HepG2 (cell line): ENCODE data around the gene TM4SF5. TPM values are rescaled to one million over a fixed set of nuclear protein-coding genes. Genes with fewer than 3 reads are reported as not detected.

ENCODE experiments used
- AFF4 ChIP-seq: sonication (generic); formaldehyde crosslinking; IDR thresholded peaks from 2 replicates; pipeline ENCODE4 v1.4.0; 2020; ENCODE audit warnings: missing genetic modification reagents
- AGO2 ChIP-seq: fragments of 200-400 bp; formaldehyde crosslinking; optimal IDR thresholded peaks from 2 replicates; pipeline ENCODE3; 2017; ENCODE audit warnings: mild to moderate bottlenecking, low read depth, low read length, moderate library complexity
- BHLHE40 ChIP-seq: IDR thresholded peaks from 2 replicates; pipeline ENCODE4 v1.6.1; 2011; ENCODE audit warnings: low read length, improper control_type of control experiment
- CEBPG ChIP-seq: IDR thresholded peaks from 2 replicates; pipeline ENCODE4 v1.6.1; 2016
- HNF1A ChIP-seq, 2 experiments: sonication (generic) in 1 of 2; formaldehyde crosslinking in 1 of 2; IDR thresholded peaks; 2 replicates each; pipeline versions ENCODE4 v1.4.0 to v1.6.1; 2016 to 2020; ENCODE audit warnings: borderline replicate concordance in 1 of 2, low read depth in 1 of 2, mild to moderate bottlenecking in 1 of 2, missing genetic modification reagents in 1 of 2
- HOXD1 ChIP-seq: sonication (generic); formaldehyde crosslinking; IDR thresholded peaks from 2 replicates; pipeline ENCODE4 v1.5.0; 2020; ENCODE audit warnings: missing genetic modification reagents
- KAT2B ChIP-seq: fragments of 150-350 bp; IDR thresholded peaks from 2 replicates; pipeline ENCODE4 v1.6.1; 2014; ENCODE audit warnings: low read depth, low read length, borderline replicate concordance
- KDM5A ChIP-seq: fragments of 200-600 bp; sonication (generic); IDR thresholded peaks from 2 replicates; pipeline ENCODE4 v1.7.0; 2018; ENCODE audit warnings: antibody characterized with exemption, mild to moderate bottlenecking, low read length, borderline replicate concordance
- MAFG ChIP-seq: sonication (generic); formaldehyde crosslinking; IDR thresholded peaks from 2 replicates; pipeline ENCODE4 v1.5.1; 2020; ENCODE audit warnings: mild to moderate bottlenecking, missing genetic modification reagents
- MED8 ChIP-seq: sonication (generic); formaldehyde crosslinking; IDR thresholded peaks from 2 replicates; pipeline ENCODE4 v1.8.1; 2023; ENCODE audit warnings: mild to moderate bottlenecking, missing genetic modification reagents; ENCODE audit not compliant: insufficient replicate concordance
- NPAS2 ChIP-seq: sonication (generic); formaldehyde crosslinking; IDR thresholded peaks from 2 replicates; pipeline ENCODE4 v1.8.0; 2022; ENCODE audit warnings: mild to moderate bottlenecking, missing genetic modification reagents, borderline replicate concordance
- RBM39 ChIP-seq: fragments of 200-400 bp; formaldehyde crosslinking; IDR thresholded peaks from one replicate; pipeline ENCODE4 v1.6.1; 2018; ENCODE audit warnings: antibody characterized with exemption, mild to moderate bottlenecking, low read depth, low read length; ENCODE audit not compliant: poor library complexity, severe bottlenecking
- SRSF9 ChIP-seq: fragments of 200-400 bp; formaldehyde crosslinking; IDR thresholded peaks from 2 replicates; pipeline ENCODE4 v1.6.1; 2018; ENCODE audit warnings: borderline replicate concordance, mild to moderate bottlenecking, low read depth, low read length; ENCODE audit not compliant: insufficient read depth, poor library complexity, severe bottlenecking
- SSRP1 ChIP-seq: IDR thresholded peaks from 2 replicates; pipeline ENCODE4 v1.6.1; 2016; ENCODE audit warnings: control low read depth
- YY1 ChIP-seq: IDR thresholded peaks from 2 replicates; pipeline ENCODE4 v1.6.1; 2011; ENCODE audit warnings: low read length, low read depth, moderate library complexity, mild to moderate bottlenecking; ENCODE audit not compliant: insufficient read depth, insufficient replicate concordance
- ZNF232 ChIP-seq: sonication (generic); formaldehyde crosslinking; IDR thresholded peaks from 2 replicates; pipeline ENCODE4 v1.4.0; 2020; ENCODE audit warnings: missing genetic modification reagents, borderline replicate concordance
- ZNF234 ChIP-seq: sonication (generic); formaldehyde crosslinking; conservative IDR thresholded peaks from 2 replicates; pipeline ENCODE4 v1.5.1; 2020; ENCODE audit warnings: mild to moderate bottlenecking, missing genetic modification reagents
- ZNF619 ChIP-seq: sonication (generic); formaldehyde crosslinking; IDR thresholded peaks from 2 replicates; pipeline ENCODE4 v1.4.0; 2020; ENCODE audit warnings: mild to moderate bottlenecking, missing genetic modification reagents
- ZNF720 ChIP-seq: sonication (generic); formaldehyde crosslinking; IDR thresholded peaks from 2 replicates; pipeline ENCODE4 v1.4.0; 2020; ENCODE audit warnings: missing genetic modification reagents
- ZNF788 ChIP-seq: sonication (generic); formaldehyde crosslinking; IDR thresholded peaks from 2 replicates; pipeline ENCODE4 v1.5.0; 2020; ENCODE audit warnings: mild to moderate bottlenecking, missing genetic modification reagents, borderline replicate concordance
- ZNF790 ChIP-seq: sonication (generic); formaldehyde crosslinking; IDR thresholded peaks from 2 replicates; pipeline ENCODE4 v1.8.0; 2022; ENCODE audit warnings: missing genetic modification reagents, mild to moderate bottlenecking, borderline replicate concordance
- polyA plus RNA-seq, 8 experiments: library from polyadenylated mRNA; depleted of rRNA in 3 of 8; stranded (reverse) in 7 of 8; unstranded in 1 of 8; fragments of >200 nt; fragmentation: Illumina TruSeq in 4 of 8; extraction: Trizol in 4 of 8; gene quantifications; 2 replicates each; pipeline versions ENCODE4 v1.2.1 to v1.2.3, GENCODE V29; 2011 to 2016; ENCODE audit warnings: low read depth in 4 of 8, missing spikeins in 1 of 8, mixed read lengths in 1 of 8; ENCODE audit not compliant: insufficient read depth in 1 of 8
- total RNA-seq, 5 experiments: library from RNA; depleted of rRNA; stranded (reverse); fragments of >200 nt; fragmentation: Illumina TruSeq; extraction: Trizol; gene quantifications; 2 replicates each; pipeline ENCODE4 v1.2.3, GENCODE V29; 2016; ENCODE audit warnings: low read depth in 1 of 5
- TF ChIP-seq, protein P1 (sequence below): sonication (generic); formaldehyde crosslinking; IDR thresholded peaks from 2 replicates; pipeline ENCODE4 v1.8.1; 2023; ENCODE audit warnings: mild to moderate bottlenecking, missing genetic modification reagents

Gene TM4SF5
- total and polyA plus RNA-seq, 2 of the 13 experiments (the other 11 are each of a cell fraction or from before 2014, with no cell fraction given): 30.1 to 126 TPM

- TF ChIP-seq HNF1A (IDR thresholded peaks at IDR 0.05; ENCODE audit: low read depth) (no peak), HNF1A (CRISPR knock-in tag; IDR thresholded peaks at IDR 0.05; ENCODE audit: borderline replicate concordance) (no peak), KAT2B (no peak), ZNF234 (CRISPR knock-in tag) (no peak), AFF4 (CRISPR knock-in tag) (0 out of 2 replicates have a peak, but pooled peaks have one; percentile 25), MED8 (CRISPR knock-in tag) (peak; percentile 45), SSRP1 (CRISPR knock-in tag) (peak; percentile 84; the same call in 1 of the 2 replicates), CEBPG (no peak), ZNF619 (CRISPR knock-in tag) (no peak), BHLHE40 (no peak), MAFG (CRISPR knock-in tag) (no peak), NPAS2 (CRISPR knock-in tag) (no peak), SRSF9 (no peak), AGO2 (peak; percentile 93), ZNF790 (CRISPR knock-in tag) (peak; percentile 83; the same call in 1 of the 2 replicates), ZNF788 (CRISPR knock-in tag) (no peak), ZNF720 (CRISPR knock-in tag) (no peak), HOXD1 (0 out of 2 replicates have a peak, but pooled peaks have one; percentile 41), RBM39 (peak; percentile 86), KDM5A (0 out of 2 replicates have a peak, but pooled peaks have one; percentile 55), ZNF232 (no peak), YY1 (peak; percentile 72)
- TF ChIP-seq, protein P1, sequence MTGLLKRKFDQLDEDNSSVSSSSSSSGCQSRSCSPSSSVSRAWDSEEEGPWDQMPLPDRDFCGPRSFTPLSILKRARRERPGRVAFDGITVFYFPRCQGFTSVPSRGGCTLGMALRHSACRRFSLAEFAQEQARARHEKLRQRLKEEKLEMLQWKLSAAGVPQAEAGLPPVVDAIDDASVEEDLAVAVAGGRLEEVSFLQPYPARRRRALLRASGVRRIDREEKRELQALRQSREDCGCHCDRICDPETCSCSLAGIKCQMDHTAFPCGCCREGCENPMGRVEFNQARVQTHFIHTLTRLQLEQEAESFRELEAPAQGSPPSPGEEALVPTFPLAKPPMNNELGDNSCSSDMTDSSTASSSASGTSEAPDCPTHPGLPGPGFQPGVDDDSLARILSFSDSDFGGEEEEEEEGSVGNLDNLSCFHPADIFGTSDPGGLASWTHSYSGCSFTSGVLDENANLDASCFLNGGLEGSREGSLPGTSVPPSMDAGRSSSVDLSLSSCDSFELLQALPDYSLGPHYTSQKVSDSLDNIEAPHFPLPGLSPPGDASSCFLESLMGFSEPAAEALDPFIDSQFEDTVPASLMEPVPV (CRISPR knock-in tag): no peak
These were observed 17.9 kb downstream of the TM4SF5 start (continued) for GRCh38 chr17:4789701-4789950.
